ENCODE measurements around the gene MBNL1. TPM values are rescaled to one million over a fixed set of nuclear protein-coding genes. Genes with fewer than 3 reads are reported as not detected.

MBNL1 gene
- polyA plus RNA-seq, 4 donors, result 39.6 to 48.7 (median 40.6) TPM

GRCh38 chr3:152480282-152480953, 211.7 kb downstream of the MBNL1 start:
- FAIRE-seq, result no peak
- Histone ChIP-seq H3K27me3 (ENCODE audit: control insufficient read depth in 3 of 3, insufficient read depth in 3 of 3, low read length in 3 of 3) (no peaks in the 10 kb centered on the region), H3K9me3 (ENCODE audit: control insufficient read depth in 2 of 2, insufficient read depth in 1 of 2, low read depth in 1 of 2, low read length in 1 of 2) (peaks cover 0 to 5% of the 10 kb centered on the region in 2 donors), H3K36me3 (ENCODE audit: control insufficient read depth in 3 of 3, insufficient read depth in 2 of 3, low read depth in 1 of 3, low read length in 3 of 3) (no peaks in the 10 kb centered on the region), H3K4me1 (ENCODE audit: control insufficient read depth in 3 of 3, insufficient read depth in 2 of 3, low read depth in 1 of 3, low read length in 2 of 3) (no peaks in the 10 kb centered on the region), H3K27ac (ENCODE audit: low read depth in 1 of 3, low read length in 2 of 3) (no peak overlapping the region), H3K4me3 (ENCODE audit: low read depth in 1 of 3, low read length in 3 of 3) (no peak overlapping the region)
- WGBS, 3 donors, result 64 to 67% (median 65%) methylated on average over 2 of the region's 2 CpGs
- DNase-seq, result no peak

DNA sequence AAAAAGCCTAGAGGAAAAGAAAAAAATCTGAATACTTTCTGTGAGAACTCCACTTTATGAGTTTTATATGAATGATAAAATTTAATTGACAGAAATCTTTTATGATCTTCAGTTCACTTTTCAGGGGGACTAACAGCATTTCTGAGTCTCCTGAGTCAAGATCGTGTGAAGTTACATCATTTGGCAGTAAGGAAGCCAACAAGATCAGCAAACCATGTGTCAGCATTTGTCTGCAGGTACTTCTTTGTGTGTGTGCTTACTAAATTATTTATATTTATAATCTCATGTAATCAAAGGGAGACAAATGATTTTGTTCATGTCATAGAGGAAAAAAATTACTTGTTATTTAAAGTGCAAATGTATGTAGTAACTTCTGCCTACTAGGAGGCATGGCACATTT, 217.6 kb downstream of the MBNL1 start:
- 72 to 91% (median 89%) methylated on average over 1 of the region's 1 CpG for WGBS, 3 donors
- H3K27me3 ChIP-seq (ENCODE audit: control insufficient read depth in 3 of 3, insufficient read depth in 3 of 3, low read length in 3 of 3), result no peaks in the 10 kb centered on the region
- H3K4me3 ChIP-seq (ENCODE audit: low read depth in 1 of 3, low read length in 3 of 3), result no peak overlapping the region
- H3K27ac ChIP-seq (ENCODE audit: low read depth in 1 of 3, low read length in 2 of 3), result no peak overlapping the region
- DNase-seq, result no peak
- H3K4me1 ChIP-seq (ENCODE audit: control insufficient read depth in 3 of 3, insufficient read depth in 2 of 3, low read depth in 1 of 3, low read length in 2 of 3), result no peaks in the 10 kb centered on the region
- peaks cover 0 to 3% of the 10 kb centered on the region in 2 donors for H3K9me3 ChIP-seq (ENCODE audit: control insufficient read depth in 2 of 2, insufficient read depth in 1 of 2, low read depth in 1 of 2, low read length in 1 of 2)
- no peak for FAIRE-seq
- no peaks in the 10 kb centered on the region for H3K36me3 ChIP-seq (ENCODE audit: control insufficient read depth in 3 of 3, insufficient read depth in 2 of 3, low read depth in 1 of 3, low read length in 3 of 3)

DNA sequence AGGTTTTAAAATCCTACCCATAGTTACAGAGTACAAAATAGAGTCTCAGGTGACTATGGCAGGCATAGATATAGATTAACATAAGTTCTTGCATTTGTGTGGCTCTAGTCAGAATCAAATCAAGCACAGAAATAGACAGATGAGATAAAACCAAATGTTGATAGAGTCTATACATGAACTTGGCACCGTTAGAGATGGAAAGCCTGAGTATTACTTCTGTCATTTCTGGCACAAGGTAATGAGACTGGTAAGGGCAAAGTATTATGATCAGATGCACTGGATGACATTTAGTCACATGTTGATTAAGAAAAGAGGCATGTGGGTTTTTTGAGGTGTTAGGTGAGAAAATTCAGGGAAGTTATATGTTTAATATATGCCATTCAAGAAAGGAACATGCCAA, 219.7 kb downstream of the MBNL1 start:
- H3K27me3 ChIP-seq (ENCODE audit: control insufficient read depth in 3 of 3, insufficient read depth in 3 of 3, low read length in 3 of 3), result no peaks in the 10 kb centered on the region
- no peak overlapping the region for H3K4me3 ChIP-seq (ENCODE audit: low read depth in 1 of 3, low read length in 3 of 3)
- H3K27ac ChIP-seq (ENCODE audit: low read depth in 1 of 3, low read length in 2 of 3), result no peak overlapping the region
- no peaks in the 10 kb centered on the region for H3K4me1 ChIP-seq (ENCODE audit: control insufficient read depth in 3 of 3, insufficient read depth in 2 of 3, low read depth in 1 of 3, low read length in 2 of 3)
- H3K9me3 ChIP-seq (ENCODE audit: control insufficient read depth in 2 of 2, insufficient read depth in 1 of 2, low read depth in 1 of 2, low read length in 1 of 2), result peaks cover 0 to 3% of the 10 kb centered on the region in 2 donors
- no peaks in the 10 kb centered on the region for H3K36me3 ChIP-seq (ENCODE audit: control insufficient read depth in 3 of 3, insufficient read depth in 2 of 3, low read depth in 1 of 3, low read length in 3 of 3)
- FAIRE-seq (no peak), DNase-seq (no peak)
- 40 to 70% (median 55%) methylated on average over 1 of the region's 1 CpG for WGBS, 3 donors

DNA sequence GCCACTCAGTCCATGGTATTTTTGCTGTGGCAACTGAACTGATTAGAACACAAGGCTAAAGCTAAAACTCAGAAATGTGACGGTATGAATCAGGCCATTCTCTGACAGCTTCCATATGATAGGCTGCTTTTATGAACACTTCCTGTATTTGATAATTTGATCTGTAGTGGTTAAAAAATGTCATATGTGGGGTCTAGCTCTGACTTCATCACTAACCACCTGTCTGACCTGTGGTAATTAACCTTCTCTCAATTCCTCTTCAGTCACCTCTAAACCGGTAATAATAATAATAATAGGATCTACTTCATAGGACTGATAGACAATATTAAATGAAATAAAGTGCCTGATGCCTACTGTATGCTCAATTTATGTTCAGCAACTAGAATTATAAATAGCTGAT, 223.2 kb downstream of the MBNL1 start:
- FAIRE-seq, result no peak
- no peak for DNase-seq
- Histone ChIP-seq H3K27ac (ENCODE audit: low read depth in 1 of 3, low read length in 2 of 3) (no peak overlapping the region), H3K27me3 (ENCODE audit: control insufficient read depth in 3 of 3, insufficient read depth in 3 of 3, low read length in 3 of 3) (no peaks in the 10 kb centered on the region), H3K36me3 (ENCODE audit: control insufficient read depth in 3 of 3, insufficient read depth in 2 of 3, low read depth in 1 of 3, low read length in 3 of 3) (no peaks in the 10 kb centered on the region), H3K9me3 (ENCODE audit: control insufficient read depth in 2 of 2, insufficient read depth in 1 of 2, low read depth in 1 of 2, low read length in 1 of 2) (peaks cover 0 to 3% of the 10 kb centered on the region in 2 donors), H3K4me3 (ENCODE audit: low read depth in 1 of 3, low read length in 3 of 3) (no peak overlapping the region), H3K4me1 (ENCODE audit: control insufficient read depth in 3 of 3, insufficient read depth in 2 of 3, low read depth in 1 of 3, low read length in 2 of 3) (no peaks in the 10 kb centered on the region)
- WGBS, 3 donors, result 78 to 86% (median 85%) methylated on average over 2 of the region's 2 CpGs

- 97 to 98% (median 97%) methylated on average over 1 of the region's 1 CpG for whole genome bisulfite sequencing, 3 donors
These were observed 227.6 kb downstream of the MBNL1 start for GRCh38 chr3:152496286-152496685.

GRCh38 chr3:152496716-152497115, 228.0 kb downstream of the MBNL1 start:
- no peak for DNase-seq
- Histone ChIP-seq H3K4me1 (ENCODE audit: control insufficient read depth in 3 of 3, insufficient read depth in 2 of 3, low read depth in 1 of 3, low read length in 2 of 3) (no peaks in the 10 kb centered on the region), H3K4me3 (ENCODE audit: low read depth in 1 of 3, low read length in 3 of 3) (no peak overlapping the region), H3K27ac (ENCODE audit: low read depth in 1 of 3, low read length in 2 of 3) (no peak overlapping the region), H3K9me3 (ENCODE audit: control insufficient read depth in 2 of 2, insufficient read depth in 1 of 2, low read depth in 1 of 2, low read length in 1 of 2) (peaks cover 0 to 8% of the 10 kb centered on the region in 2 donors), H3K27me3 (ENCODE audit: control insufficient read depth in 3 of 3, insufficient read depth in 3 of 3, low read length in 3 of 3) (no peaks in the 10 kb centered on the region), H3K36me3 (ENCODE audit: control insufficient read depth in 3 of 3, insufficient read depth in 2 of 3, low read depth in 1 of 3, low read length in 3 of 3) (no peaks in the 10 kb centered on the region)
- WGBS, 3 donors, result 52 to 69% (median 57%) methylated on average over 1 of the region's 1 CpG
- no peak for FAIRE-seq

More at GRCh38 chr3:152496286-152496685, 227.6 kb downstream of the MBNL1 start:
- no peak for DNase-seq
- Histone ChIP-seq H3K27ac (ENCODE audit: low read depth in 1 of 3, low read length in 2 of 3) (no peak overlapping the region), H3K4me1 (ENCODE audit: control insufficient read depth in 3 of 3, insufficient read depth in 2 of 3, low read depth in 1 of 3, low read length in 2 of 3) (no peaks in the 10 kb centered on the region), H3K36me3 (ENCODE audit: control insufficient read depth in 3 of 3, insufficient read depth in 2 of 3, low read depth in 1 of 3, low read length in 3 of 3) (no peaks in the 10 kb centered on the region), H3K27me3 (ENCODE audit: control insufficient read depth in 3 of 3, insufficient read depth in 3 of 3, low read length in 3 of 3) (no peaks in the 10 kb centered on the region), H3K4me3 (ENCODE audit: low read depth in 1 of 3, low read length in 3 of 3) (no peak overlapping the region), H3K9me3 (ENCODE audit: control insufficient read depth in 2 of 2, insufficient read depth in 1 of 2, low read depth in 1 of 2, low read length in 1 of 2) (peaks cover 0 to 6% of the 10 kb centered on the region in 2 donors)
- FAIRE-seq, result no peak

- H3K4me3 ChIP-seq (ENCODE audit: low read depth in 1 of 3, low read length in 3 of 3), result no peak overlapping the region
- H3K27ac ChIP-seq (ENCODE audit: low read depth in 1 of 3, low read length in 2 of 3), result no peak overlapping the region
- no peak for DNase-seq
- no peaks in the 10 kb centered on the region for H3K36me3 ChIP-seq (ENCODE audit: control insufficient read depth in 3 of 3, insufficient read depth in 2 of 3, low read depth in 1 of 3, low read length in 3 of 3)
- 49 to 70% (median 64%) methylated on average over 3 of the region's 3 CpGs for WGBS, 3 donors
- H3K9me3 ChIP-seq (ENCODE audit: control insufficient read depth in 2 of 2, insufficient read depth in 1 of 2, low read depth in 1 of 2, low read length in 1 of 2), result peaks cover 0 to 8% of the 10 kb centered on the region in 2 donors
- no peaks in the 10 kb centered on the region for H3K27me3 ChIP-seq (ENCODE audit: control insufficient read depth in 3 of 3, insufficient read depth in 3 of 3, low read length in 3 of 3)
- no peaks in the 10 kb centered on the region for H3K4me1 ChIP-seq (ENCODE audit: control insufficient read depth in 3 of 3, insufficient read depth in 2 of 3, low read depth in 1 of 3, low read length in 2 of 3)
- no peak for FAIRE-seq
These were observed 228.7 kb downstream of the MBNL1 start for GRCh38 chr3:152497457-152497856.

GRCh38 chr3:152497890-152498289, 229.2 kb downstream of the MBNL1 start:
- DNase-seq, result no peak
- Histone ChIP-seq H3K4me1 (ENCODE audit: control insufficient read depth in 3 of 3, insufficient read depth in 2 of 3, low read depth in 1 of 3, low read length in 2 of 3) (no peaks in the 10 kb centered on the region), H3K27ac (ENCODE audit: low read depth in 1 of 3, low read length in 2 of 3) (no peak overlapping the region), H3K9me3 (ENCODE audit: control insufficient read depth in 2 of 2, insufficient read depth in 1 of 2, low read depth in 1 of 2, low read length in 1 of 2) (peaks cover 0 to 8% of the 10 kb centered on the region in 2 donors), H3K4me3 (ENCODE audit: low read depth in 1 of 3, low read length in 3 of 3) (no peak overlapping the region), H3K27me3 (ENCODE audit: control insufficient read depth in 3 of 3, insufficient read depth in 3 of 3, low read length in 3 of 3) (no peaks in the 10 kb centered on the region), H3K36me3 (ENCODE audit: control insufficient read depth in 3 of 3, insufficient read depth in 2 of 3, low read depth in 1 of 3, low read length in 3 of 3) (no peaks in the 10 kb centered on the region)
- WGBS, 3 donors, result 93 to 97% (median 93%) methylated on average over 1 of the region's 1 CpG
- FAIRE-seq, result no peak
